Bronchial epithelial cell (primary cell): ENCODE data around the gene GPATCH4. TPM values are rescaled to one million over a fixed set of nuclear protein-coding genes. Genes with fewer than 3 reads are reported as not detected.
A peak's percentile ranks its signal among the peaks of the same experiment; 100 is the strongest.

ENCODE experiments used
- DNase-seq: peaks from one replicate; pipeline ENCODE4 v3.0.0-alpha.2; 2010; ENCODE audit warnings: low read depth
- FAIRE-seq: peaks from 2 replicates; lab custom pipeline; 2011; peaks lifted over from hg19 to GRCh38; lab: Jason Lieb, UNC
- H3K27me3 ChIP-seq: 2 replicates; pipeline ENCODE4 v1.5.1; 2011; ENCODE audit warnings: low read length; ENCODE audit not compliant: control insufficient read depth, insufficient read depth
- H3K36me3 ChIP-seq: 2 replicates; pipeline ENCODE4 v1.5.1; 2011; ENCODE audit warnings: low read length; ENCODE audit not compliant: control insufficient read depth, insufficient read depth
- H3K4me3 ChIP-seq: 2 replicates; pipeline ENCODE4 v1.5.1; 2011; ENCODE audit warnings: mild to moderate bottlenecking, low read depth, low read length, control low read depth
- total RNA-seq: library from RNA; depleted of rRNA; stranded (reverse); fragments of >200 nt; gene quantifications from 2 replicates; pipeline ENCODE4 v1.2.1, GENCODE V29; 2014
- TF ChIP-seq, protein P1 (sequence below): IDR thresholded peaks from 2 replicates; pipeline ENCODE4 v1.5.1; 2011; ENCODE audit warnings: mild to moderate bottlenecking, moderate library complexity, low read length, control low read depth, inconsistent platforms; ENCODE audit not compliant: insufficient read depth, severe bottlenecking

The GPATCH4 gene
- total RNA-seq, 1 donor from 2014 or later: 29.2 TPM

DNA sequence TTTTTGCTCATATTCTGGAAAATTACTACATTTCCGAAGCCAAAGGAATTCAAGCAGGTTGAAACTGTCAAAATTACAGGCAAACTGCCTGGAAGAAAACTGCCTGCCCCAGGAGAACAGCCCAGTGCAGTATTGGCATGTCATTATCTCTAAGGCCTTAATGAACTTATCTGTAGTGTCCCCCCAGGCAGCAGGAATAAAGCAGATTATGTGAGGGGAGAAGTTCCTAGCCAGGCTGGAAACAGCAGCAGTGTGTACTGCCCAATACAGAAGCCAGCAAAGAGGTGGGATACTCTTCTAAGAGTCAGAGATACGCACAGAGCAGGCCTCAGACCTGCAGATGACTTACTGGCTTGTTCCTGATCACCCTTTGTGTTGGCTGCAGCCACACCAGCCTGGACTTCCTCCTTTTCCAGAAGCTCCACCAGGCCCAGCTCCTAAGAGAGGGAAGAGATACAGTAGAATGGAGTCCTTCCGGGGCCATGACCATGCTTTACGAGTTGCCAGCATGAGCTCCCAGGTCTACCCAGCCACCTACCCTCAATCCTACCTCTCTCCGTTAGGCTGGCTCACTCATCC, 40.6 kb downstream of the GPATCH4 start:
- Histone ChIP-seq H3K27me3 (no peaks in the 10 kb centered on the region), H3K4me3 (no peak overlapping the region), H3K36me3 (peaks cover 3% of the 10 kb centered on the region)
- FAIRE-seq (no peak), DNase-seq (no peak)
- TF ChIP-seq, protein P1, sequence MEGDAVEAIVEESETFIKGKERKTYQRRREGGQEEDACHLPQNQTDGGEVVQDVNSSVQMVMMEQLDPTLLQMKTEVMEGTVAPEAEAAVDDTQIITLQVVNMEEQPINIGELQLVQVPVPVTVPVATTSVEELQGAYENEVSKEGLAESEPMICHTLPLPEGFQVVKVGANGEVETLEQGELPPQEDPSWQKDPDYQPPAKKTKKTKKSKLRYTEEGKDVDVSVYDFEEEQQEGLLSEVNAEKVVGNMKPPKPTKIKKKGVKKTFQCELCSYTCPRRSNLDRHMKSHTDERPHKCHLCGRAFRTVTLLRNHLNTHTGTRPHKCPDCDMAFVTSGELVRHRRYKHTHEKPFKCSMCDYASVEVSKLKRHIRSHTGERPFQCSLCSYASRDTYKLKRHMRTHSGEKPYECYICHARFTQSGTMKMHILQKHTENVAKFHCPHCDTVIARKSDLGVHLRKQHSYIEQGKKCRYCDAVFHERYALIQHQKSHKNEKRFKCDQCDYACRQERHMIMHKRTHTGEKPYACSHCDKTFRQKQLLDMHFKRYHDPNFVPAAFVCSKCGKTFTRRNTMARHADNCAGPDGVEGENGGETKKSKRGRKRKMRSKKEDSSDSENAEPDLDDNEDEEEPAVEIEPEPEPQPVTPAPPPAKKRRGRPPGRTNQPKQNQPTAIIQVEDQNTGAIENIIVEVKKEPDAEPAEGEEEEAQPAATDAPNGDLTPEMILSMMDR: no peak

- Histone ChIP-seq H3K4me3 (no peak overlapping the region), H3K36me3 (peaks cover 3% of the 10 kb centered on the region), H3K27me3 (no peaks in the 10 kb centered on the region)
- FAIRE-seq (no peak), DNase-seq (no peak)
- TF ChIP-seq, protein P1: no peak
These were observed 41.4 kb downstream of the GPATCH4 start for GRCh38 chr1:156559797-156560385.

DNA sequence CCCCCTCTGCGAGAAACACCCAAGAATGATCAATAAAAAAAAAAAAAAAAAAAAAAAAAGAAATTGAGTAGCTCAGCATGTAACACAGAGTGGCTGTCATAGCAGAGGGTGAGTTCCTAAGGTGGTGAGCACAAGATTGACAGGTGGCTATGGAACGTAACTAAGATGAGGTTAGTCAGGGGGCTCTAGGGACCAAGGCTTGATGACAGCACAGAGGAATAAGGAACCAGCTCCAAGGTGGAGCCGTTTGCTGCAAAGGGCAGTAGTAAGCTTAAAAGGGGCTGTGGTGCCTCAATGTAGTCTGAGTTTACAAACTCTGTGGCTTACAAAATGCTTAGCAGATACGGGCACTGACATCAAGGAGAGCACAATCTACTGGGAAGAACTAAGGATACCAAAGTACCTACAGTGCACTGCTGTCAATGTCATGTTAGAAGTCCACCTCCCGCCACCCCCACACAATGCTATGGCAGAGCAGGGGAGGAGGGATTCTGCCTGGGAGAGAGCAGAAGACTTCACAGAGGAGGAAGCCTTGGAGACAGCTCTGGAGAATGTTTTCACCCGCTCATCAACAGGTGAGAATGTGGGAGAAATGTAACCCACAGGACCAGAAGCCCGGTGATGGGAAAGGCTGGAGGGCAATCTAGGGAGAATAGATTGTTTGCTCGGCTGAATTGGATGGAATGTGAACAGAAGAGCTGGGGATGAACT, 42.0 kb downstream of the GPATCH4 start:
- TF ChIP-seq, protein P1: no peak
- FAIRE-seq (peak; percentile 55), DNase-seq (no peak)
- no peaks in the 10 kb centered on the region for H3K27me3 ChIP-seq
- H3K36me3 ChIP-seq: peaks cover 3% of the 10 kb centered on the region
- H3K4me3 ChIP-seq: no peak overlapping the region

DNA sequence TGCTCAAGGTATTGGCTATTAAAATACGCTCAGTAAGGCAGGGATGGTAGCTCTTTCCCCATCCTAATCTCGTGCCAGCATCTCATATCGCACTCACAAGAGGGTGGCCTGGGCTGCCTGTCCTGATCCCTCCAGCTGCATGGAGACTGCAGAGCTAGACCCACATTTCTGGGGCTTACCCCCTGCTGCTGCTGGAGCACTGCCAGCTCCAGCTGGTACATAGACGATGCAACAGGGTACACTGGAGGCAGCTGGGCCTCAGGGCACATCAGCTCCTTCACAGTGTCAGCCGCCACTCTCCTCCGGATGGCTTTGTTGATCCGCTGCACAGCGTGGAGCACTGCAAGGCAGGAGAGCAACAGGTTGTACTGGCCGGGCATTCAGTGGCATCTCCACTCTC, 44.9 kb downstream of the GPATCH4 start:
- Histone ChIP-seq H3K36me3 (peaks cover 5% of the 10 kb centered on the region), H3K27me3 (no peaks in the 10 kb centered on the region), H3K4me3 (no peak overlapping the region)
- TF ChIP-seq, protein P1: no peak
- DNase-seq (no peak), FAIRE-seq (no peak)

DNA sequence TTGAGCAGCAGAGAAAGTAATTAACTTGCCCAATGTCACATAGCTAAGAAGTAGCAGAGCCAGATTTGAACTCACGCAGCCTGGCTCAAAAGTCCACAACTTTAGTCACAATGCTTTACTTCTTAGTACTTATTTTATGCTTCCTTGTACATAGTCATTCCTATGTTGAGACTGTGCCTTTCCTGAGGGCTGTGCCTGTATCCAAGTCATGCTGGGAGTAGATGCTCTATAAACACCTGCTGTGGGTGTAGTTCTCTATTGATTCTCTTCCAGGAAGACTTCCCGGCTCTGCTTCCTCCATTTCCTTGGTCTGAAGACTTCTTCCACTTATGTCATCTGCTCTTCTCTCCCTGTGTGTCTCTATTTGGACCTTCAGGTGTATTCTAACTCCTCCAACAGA, 45.6 kb downstream of the GPATCH4 start:
- no peak overlapping the region for H3K4me3 ChIP-seq
- no peak for FAIRE-seq
- no peak for DNase-seq
- no peaks in the 10 kb centered on the region for H3K27me3 ChIP-seq
- peaks cover 5% of the 10 kb centered on the region for H3K36me3 ChIP-seq
- TF ChIP-seq, protein P1: no peak
